Hematopoietic multipotent progenitor cell treated with erythropoietin and hydrocortisone succinate and interleukin-3 and kit ligand, for 8 days (in vitro differentiated cells): ENCODE results near the gene OR6C65.

ENCODE experiments used
- DNase-seq: peaks from one replicate; pipeline ENCODE4 v3.0.0-alpha.2; 2015

The OR6C65 gene

GRCh38 chr12:55448825-55449224 is 48.5 kb downstream of the OR6C65 start:
- DNase-seq: no peak
